Stimulated activated CD4-positive, alpha-beta T cell treated with anti-CD3 and anti-CD28 coated beads, Interleukin-4, amount 100 ng/mL, for 24 hours (primary cell): ENCODE results near the gene EID1.
A peak's percentile ranks its signal among the peaks of the same experiment; 100 is the strongest.

Source experiments
- DNase-seq: peaks from one replicate; pipeline ENCODE4 v3.0.0-alpha.2; 2020

Gene EID1

GRCh38 chr15:48913141-48913540 is 35.2 kb downstream of the EID1 start:
- DNase-seq, result no peak

- no peak for DNase-seq
Measured at GRCh38 chr15:48914717-48915116, 36.8 kb downstream of the EID1 start.

- DNase-seq, result no peak
Measured at GRCh38 chr15:48915861-48916260, 37.9 kb downstream of the EID1 start.

GRCh38 chr15:48916721-48917120 is 38.8 kb downstream of the EID1 start:
- DNase-seq, result no peak

- DNase-seq, result no peak
Measured at GRCh38 chr15:48922046-48922445, 44.1 kb downstream of the EID1 start.

- no peak for DNase-seq
Measured at GRCh38 chr15:48924528-48925393, 46.8 kb downstream of the EID1 start.

GRCh38 chr15:48925714-48926223 is 47.8 kb downstream of the EID1 start:
- DNase-seq, result peak; percentile 14

- peak; percentile 58 for DNase-seq
Measured at GRCh38 chr15:48928877-48929538, 51.1 kb downstream of the EID1 start.

GRCh38 chr15:48929661-48930060 is 51.7 kb downstream of the EID1 start:
- DNase-seq, result no peak
